GM12878 (cell line): Measurements from ENCODE around the gene C1QTNF1. TPM values are rescaled to one million over a fixed set of nuclear protein-coding genes. Genes with fewer than 3 reads are reported as not detected.
A peak's percentile ranks its signal among the peaks of the same experiment; 100 is the strongest.

ENCODE experiments used
- ATAC-seq: fragments of 200-7000 bp; cut with Tn5 transposase; 3 replicates; pipeline ENCODE4 v1.9.1; 2020; ENCODE audit warnings: mild to moderate bottlenecking, moderate library complexity
- BruUV-seq: library from RNA; stranded (reverse); fragments of 400-500 nt; replicated peaks from 2 replicates; lab custom pipeline; 2021; lab: Mats Ljungman, UMichigan
- CTCF ChIA-PET: fragments of 300-600 bp; sonication (Branson Sonifier 250); formaldehyde crosslinking; extraction: SDS; loops from one replicate; lab custom pipeline; 2021; ENCODE audit warnings: inconsistent platforms; lab: Yijun Ruan, JAX
- POLR2A ChIA-PET: fragments of 350-600 bp; formaldehyde crosslinking; extraction: SDS; loops from one replicate; lab custom pipeline; 2021; ENCODE audit warnings: inconsistent platforms; lab: Charles Lee
- RAD21 ChIA-PET: fragments of 300-600 bp; sonication (Branson Sonifier 250); formaldehyde crosslinking; loops from one replicate; lab custom pipeline; 2023; ENCODE audit warnings: antibody characterized with exemption; ENCODE audit not compliant: unreplicated experiment; lab: Charles Lee
- SMC1A ChIA-PET: fragments of 300-600 bp; sonication (Branson Sonifier 250); formaldehyde crosslinking; loops from one replicate; lab custom pipeline; 2023; ENCODE audit not compliant: unreplicated experiment, uncharacterized antibody; lab: Charles Lee
- DNase-seq: peaks from one replicate; pipeline ENCODE4 v3.0.0-alpha.2; 2011; ENCODE audit warnings: low read depth, low spot score
- FAIRE-seq: peaks from 3 replicates; lab custom pipeline; 2011; peaks lifted over from hg19 to GRCh38; lab: Jason Lieb, UNC
- H2AFZ ChIP-seq: 2 replicates; pipeline ENCODE4 v1.6.0; 2011; ENCODE audit warnings: low read depth, low read length, control low read depth; ENCODE audit not compliant: control insufficient read depth
- H3K27ac ChIP-seq: 2 replicates; pipeline ENCODE4 v1.5.1; 2011; ENCODE audit warnings: control low read depth; ENCODE audit not compliant: control insufficient read depth, insufficient read depth
- H3K27me3 ChIP-seq, 2 experiments: replicated peaks in 1 of 2; 2 replicates each; pipeline versions ENCODE4 v1.6.0 to v1.6.1; 2011; ENCODE audit warnings: low read length in 1 of 2; ENCODE audit not compliant: control insufficient read depth in 2 of 2, insufficient read depth in 2 of 2
- H3K36me3 ChIP-seq, 2 experiments: 2 replicates each; pipeline ENCODE4 v1.5.1; 2011; ENCODE audit warnings: low read length in 1 of 2; ENCODE audit not compliant: control insufficient read depth in 2 of 2, insufficient read depth in 2 of 2
- H3K4me1 ChIP-seq: 2 replicates; pipeline ENCODE4 v1.6.1; 2011; ENCODE audit warnings: mild to moderate bottlenecking, low read length, moderate library complexity, mixed read lengths; ENCODE audit not compliant: control insufficient read depth, insufficient read depth
- H3K4me2 ChIP-seq: 2 replicates; pipeline ENCODE4 v1.6.0; 2011; ENCODE audit warnings: control low read depth; ENCODE audit not compliant: control insufficient read depth, insufficient read depth
- H3K4me3 ChIP-seq: fragments of 200-600 bp; sonication (generic); 2 replicates; pipeline ENCODE4 v1.5.1; 2016
- H3K79me2 ChIP-seq: 2 replicates; pipeline ENCODE4 v1.6.0; 2011; ENCODE audit warnings: low read length; ENCODE audit not compliant: control insufficient read depth, insufficient read depth
- H3K9ac ChIP-seq: 2 replicates; pipeline ENCODE4 v1.8.0; 2011; ENCODE audit warnings: low read length, control low read depth, mixed read lengths; ENCODE audit not compliant: control insufficient read depth, insufficient read depth
- H3K9me3 ChIP-seq: replicated peaks from 3 replicates; pipeline ENCODE4 v1.5.1; 2011; ENCODE audit warnings: mild to moderate bottlenecking, low read length; ENCODE audit not compliant: control insufficient read depth, insufficient read depth
- H4K20me1 ChIP-seq: 2 replicates; pipeline ENCODE4 v1.6.0; 2011; ENCODE audit not compliant: control insufficient read depth, insufficient read depth
- BHLHE40 ChIP-seq, 2 experiments: fragments of 450-650 bp in 1 of 2; IDR thresholded peaks; 2 replicates each; pipeline ENCODE4 v1.6.1; 2011 to 2017; ENCODE audit warnings: low read depth in 2 of 2, borderline replicate concordance in 1 of 2, improper control_type of control experiment in 1 of 2, low read length in 1 of 2, mild to moderate bottlenecking in 1 of 2
- CHD2 ChIP-seq: IDR thresholded peaks from 2 replicates; pipeline ENCODE4 v1.6.1; 2011; ENCODE audit warnings: low read depth, low read length, improper control_type of control experiment, borderline replicate concordance
- GATAD2B ChIP-seq: fragments of 450-650 bp; conservative IDR thresholded peaks from 2 replicates; pipeline ENCODE4 v1.6.1; 2017; ENCODE audit warnings: low read depth, mild to moderate bottlenecking, moderate library complexity
- HDAC6 ChIP-seq: fragments of 200-600 bp; sonication (generic); IDR thresholded peaks from one replicate; pipeline ENCODE4 v1.8.0; 2017; ENCODE audit warnings: antibody characterized with exemption; ENCODE audit not compliant: unreplicated experiment
- IKZF1 ChIP-seq: fragments of 450-650 bp; conservative IDR thresholded peaks from 2 replicates; pipeline ENCODE4 v1.6.1; 2017; ENCODE audit warnings: antibody characterized with exemption, mild to moderate bottlenecking
- LARP7 ChIP-seq: fragments of 450-650 bp; IDR thresholded peaks from 2 replicates; pipeline ENCODE4 v1.6.1; 2017; ENCODE audit warnings: mild to moderate bottlenecking
- NFXL1 ChIP-seq: fragments of 450-650 bp; IDR thresholded peaks from 2 replicates; pipeline ENCODE4 v1.6.1; 2017; ENCODE audit warnings: antibody characterized with exemption, mild to moderate bottlenecking, borderline replicate concordance
- NKRF ChIP-seq: fragments of 450-650 bp; conservative IDR thresholded peaks from 2 replicates; pipeline ENCODE4 v1.6.1; 2017; ENCODE audit warnings: mild to moderate bottlenecking, moderate library complexity
- NR2C2 ChIP-seq: IDR thresholded peaks from 2 replicates; pipeline ENCODE4 v1.6.1; 2011; ENCODE audit warnings: borderline replicate concordance, low read depth; ENCODE audit not compliant: control insufficient read depth, insufficient read length
- PAX5 ChIP-seq: IDR thresholded peaks from 2 replicates; pipeline ENCODE4 v1.6.1; 2011; ENCODE audit warnings: low read depth, low read length, borderline replicate concordance
- PKNOX1 ChIP-seq: fragments of 450-650 bp; IDR thresholded peaks from 2 replicates; pipeline ENCODE4 v1.6.1; 2016; ENCODE audit warnings: mild to moderate bottlenecking
- SMARCA5 ChIP-seq: fragments of 450-650 bp; IDR thresholded peaks from 2 replicates; pipeline ENCODE4 v1.6.1; 2017; ENCODE audit warnings: mild to moderate bottlenecking
- SMC3 ChIP-seq: IDR thresholded peaks from 2 replicates; pipeline ENCODE4 v1.6.1; 2011; ENCODE audit warnings: low read length, improper control_type of control experiment, borderline replicate concordance
- TAF1 ChIP-seq: IDR thresholded peaks from 2 replicates; pipeline ENCODE4 v1.6.1; 2011; ENCODE audit warnings: mild to moderate bottlenecking, low read depth, low read length, borderline replicate concordance
- TCF12 ChIP-seq: IDR thresholded peaks from 2 replicates; pipeline ENCODE4 v1.6.1; 2011; ENCODE audit warnings: low read depth, mild to moderate bottlenecking, low read length
- YY1 ChIP-seq: IDR thresholded peaks from 2 replicates; pipeline ENCODE4 v1.6.1; 2011; ENCODE audit warnings: low read depth, mild to moderate bottlenecking, low read length
- ZBTB33 ChIP-seq: fragments of 450-650 bp; IDR thresholded peaks from 2 replicates; pipeline ENCODE4 v1.6.1; 2017; ENCODE audit warnings: mild to moderate bottlenecking
- ZNF207 ChIP-seq: fragments of 450-650 bp; IDR thresholded peaks from 2 replicates; pipeline ENCODE4 v1.6.1; 2014; ENCODE audit warnings: antibody characterized with exemption, mild to moderate bottlenecking, borderline replicate concordance
- ZNF217 ChIP-seq: fragments of 450-650 bp; IDR thresholded peaks from 2 replicates; pipeline ENCODE4 v1.6.1; 2017; ENCODE audit warnings: antibody characterized with exemption, mild to moderate bottlenecking
- WGBS: methylation state at CpG from one replicate; pipeline ENCODE4 v1.1.6; 2016; ENCODE audit warnings: low lambda C conversion rate; ENCODE audit not compliant: insufficient replicate concordance, insufficient coverage; ENCODE audit errors: missing lambda C conversion rate; 5-methylcytosine and 5-hydroxymethylcytosine counted together
- in situ Hi-C: fragments of 300-500 bp; cut with MboI; formaldehyde crosslinking; loops from 9 replicates; pipeline ENCODE4 v1.14.3; 2018; ENCODE audit warnings: mixed read lengths
- intact Hi-C: fragments of 100-400 bp; cut with micrococcal nuclease; formaldehyde crosslinking; loops from one replicate; pipeline ENCODE4 v1.14.2; 2022; ENCODE audit not compliant: unreplicated experiment
- polyA plus RNA-seq, 11 experiments: library from polyadenylated mRNA; depleted of rRNA in 4 of 11; unstranded in 6 of 11; stranded (reverse) in 5 of 11; fragments of >200 nt; fragmentation: Nextera tagmentation in 4 of 11; fragmentation: Illumina TruSeq in 1 of 11; extraction: Ambion mirVana in 4 of 11; extraction: Trizol in 1 of 11; gene quantifications; 1 replicate in 1 of 11; 2 replicates in 10 of 11; pipeline versions ENCODE4 v1.2.1 to v1.2.3, GENCODE V29; 2011 to 2016; ENCODE audit warnings: inconsistent platforms in 2 of 11, missing spikeins in 2 of 11, low read depth in 1 of 11
- total RNA-seq, 4 experiments: library from RNA; depleted of rRNA in 3 of 4; stranded (reverse); fragments of >200 nt in 3 of 4; fragmentation: Illumina TruSeq in 1 of 4; extraction: Trizol in 1 of 4; gene quantifications; 2 replicates each; pipeline versions ENCODE4 v1.2.1 to v1.2.3, GENCODE V29; 2013 to 2021

C1QTNF1 gene
- total and polyA plus RNA-seq, 10 of the 15 experiments (the other 5 are each of a cell fraction or from before 2014, with no cell fraction given), result 0.05 to 1.1 (median 0.15) TPM; not detected in 4

GRCh38 chr17:79074649-79075445 lies 50.9 kb downstream of the C1QTNF1 start, which contains the start of gene ENGASE:
ENGASE (plus strand) TSS chr17:79074824; CDS start chr17:79074945, 121 bp downstream.
- Histone ChIP-seq H3K4me1 (peaks cover 5% of the 10 kb centered on the region), H3K27ac (peak within 1 kb of the TSS; percentile 63), H3K9ac (peak within 1 kb of the TSS; percentile 78), H3K79me2 (peaks cover 4% of the 10 kb centered on the region), H3K9me3 (no peaks in the 10 kb centered on the region), H4K20me1 (no peaks in the 10 kb centered on the region), H3K36me3 (no peaks in the 10 kb centered on the region), H2AFZ (peak within 1 kb of the TSS; percentile 92), H3K4me3 (peak within 1 kb of the TSS; percentile 98), H3K27me3 (no peaks in the 10 kb centered on the region), H3K4me2 (peak within 1 kb of the TSS; percentile 96)
- WGBS, result under 1% methylated on average over 68 of the region's 106 CpGs
- BruUV-seq, result no TSS peak
- peak; percentile 64 for FAIRE-seq
- DNase-seq, result peak; percentile 47
- ATAC-seq, result peak; percentile 100
- intact Hi-C loops (no loop called here), in situ Hi-C loops (no loop called here)
- RAD21 ChIA-PET, result no interaction called here
- CTCF ChIA-PET, result interaction anchor here (0.8 to 2.2 kb wide), 7 partner anchors 8 to 319 kb away, joined by 3 to 6 read pairs (median 4); no protein-coding TSS in a partner anchor
- POLR2A ChIA-PET, result interaction anchor here (0.7 to 1.0 kb wide), 2 partner anchors 65 to 283 kb away, joined by 3 read pairs; partner anchors contain the start of gene CANT1
- SMC1A ChIA-PET, result interaction anchor here (0.6 kb wide), 1 partner anchor 191 kb away, joined by 3 read pairs; no protein-coding TSS in a partner anchor
- peak; percentile 51; the same call in 1 of the 2 replicates for TF ChIP-seq ZNF217
- 0 out of 2 replicates have a peak, but pooled peaks have one; percentile 10 for TF ChIP-seq CHD2
- peak; percentile 52; the same call in 1 of the 2 replicates for TF ChIP-seq TAF1
- TF ChIP-seq IKZF1, result peak; percentile 66
- no peak for TF ChIP-seq SMC3
- TF ChIP-seq GATAD2B, result peak; percentile 86
- peak; percentile 88 for TF ChIP-seq YY1
- no peak for TF ChIP-seq PAX5
- TF ChIP-seq NFXL1, result no peak
- TF ChIP-seq HDAC6, result no peak
- peak; percentile 12; the same call in 1 of the 2 replicates for TF ChIP-seq PKNOX1
- TF ChIP-seq NR2C2, result no peak
- TF ChIP-seq ZBTB33, result no peak
- peak in 1 of 2 experiments; percentile 72; a peak in 3 of 4 replicates for TF ChIP-seq BHLHE40 (IDR thresholded peaks at IDR 0.05; ENCODE audit: borderline replicate concordance in 1 of 2, low read depth in 2 of 2, low read length in 1 of 2)
- TF ChIP-seq ZNF207, result peak; percentile 60; the same call in 1 of the 2 replicates
- TF ChIP-seq NKRF, result peak; percentile 86
- TF ChIP-seq SMARCA5, result peak; percentile 71; the same call in 1 of the 2 replicates
- no peak for TF ChIP-seq TCF12
- peak; percentile 90 for TF ChIP-seq LARP7
